ENCODE results near the gene CNOT10.
"Not testable (repeated sequence)": the region's sequence is repeated elsewhere in the genome, so short reads cannot be mapped to it uniquely, and the experiment has no call there.

The CNOT10 gene

GRCh38 chr3:32725721-32726120 lies 40.7 kb downstream of the CNOT10 start:
- POLR2A ChIA-PET, result no interaction called here
- CTCF ChIA-PET, result no interaction called here
- no peak for TF ChIP-seq NFRKB (IDR thresholded peaks at IDR 0.05)
- TF ChIP-seq L3MBTL2 (conservative IDR thresholded peaks at IDR 0.05), result no peak
- no peak for TF ChIP-seq FOXA1 (IDR thresholded peaks at IDR 0.05)
- TF ChIP-seq ELF4 (IDR thresholded peaks at IDR 0.05), result no peak
- DNase-seq (ENCODE audit: extremely low spot score), result no peak

GRCh38 chr3:32733631-32734229 lies 48.7 kb downstream of the CNOT10 start:
- TF ChIP-seq CTBP1 (IDR thresholded peaks at IDR 0.05; ENCODE audit: borderline replicate concordance) (no peak), BHLHE40 (IDR thresholded peaks at IDR 0.05; ENCODE audit: borderline replicate concordance) (no peak), SP1 (IDR thresholded peaks at IDR 0.05) (no peak), HDGF (IDR thresholded peaks at IDR 0.05; ENCODE audit: borderline replicate concordance) (no peak), ELF4 (IDR thresholded peaks at IDR 0.05) (no peak)
- ChIA-PET POLR2A (no interaction called here), CTCF (no interaction called here)
- DNase-seq (ENCODE audit: extremely low spot score), result peak; percentile 39

- CTCF ChIA-PET, result no interaction called here
- no peak for DNase-seq (ENCODE audit: extremely low spot score)
- TF ChIP-seq NFRKB (IDR thresholded peaks at IDR 0.05) (no peak), FOXA1 (IDR thresholded peaks at IDR 0.05) (no peak), ELF4 (IDR thresholded peaks at IDR 0.05) (no peak), CTBP1 (IDR thresholded peaks at IDR 0.05; ENCODE audit: borderline replicate concordance) (no peak), ARNT (IDR thresholded peaks at IDR 0.05) (no peak), FOXK2 (IDR thresholded peaks at IDR 0.05) (no peak), L3MBTL2 (conservative IDR thresholded peaks at IDR 0.05) (no peak), SP1 (IDR thresholded peaks at IDR 0.05) (no peak), BHLHE40 (IDR thresholded peaks at IDR 0.05; ENCODE audit: borderline replicate concordance) (no peak), LEF1 (IDR thresholded peaks at IDR 0.05; ENCODE audit: borderline replicate concordance) (no peak), ZNF384 (IDR thresholded peaks at IDR 0.05) (no peak), HDGF (IDR thresholded peaks at IDR 0.05; ENCODE audit: borderline replicate concordance) (no peak)
- TF ChIP-seq, protein P1, sequence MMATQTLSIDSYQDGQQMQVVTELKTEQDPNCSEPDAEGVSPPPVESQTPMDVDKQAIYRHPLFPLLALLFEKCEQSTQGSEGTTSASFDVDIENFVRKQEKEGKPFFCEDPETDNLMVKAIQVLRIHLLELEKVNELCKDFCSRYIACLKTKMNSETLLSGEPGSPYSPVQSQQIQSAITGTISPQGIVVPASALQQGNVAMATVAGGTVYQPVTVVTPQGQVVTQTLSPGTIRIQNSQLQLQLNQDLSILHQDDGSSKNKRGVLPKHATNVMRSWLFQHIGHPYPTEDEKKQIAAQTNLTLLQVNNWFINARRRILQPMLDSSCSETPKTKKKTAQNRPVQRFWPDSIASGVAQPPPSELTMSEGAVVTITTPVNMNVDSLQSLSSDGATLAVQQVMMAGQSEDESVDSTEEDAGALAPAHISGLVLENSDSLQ (IDR thresholded peaks at IDR 0.05), result no peak
- POLR2A ChIA-PET, result no interaction called here
These were observed 49.8 kb downstream of the CNOT10 start for GRCh38 chr3:32734756-32735155.

DNA sequence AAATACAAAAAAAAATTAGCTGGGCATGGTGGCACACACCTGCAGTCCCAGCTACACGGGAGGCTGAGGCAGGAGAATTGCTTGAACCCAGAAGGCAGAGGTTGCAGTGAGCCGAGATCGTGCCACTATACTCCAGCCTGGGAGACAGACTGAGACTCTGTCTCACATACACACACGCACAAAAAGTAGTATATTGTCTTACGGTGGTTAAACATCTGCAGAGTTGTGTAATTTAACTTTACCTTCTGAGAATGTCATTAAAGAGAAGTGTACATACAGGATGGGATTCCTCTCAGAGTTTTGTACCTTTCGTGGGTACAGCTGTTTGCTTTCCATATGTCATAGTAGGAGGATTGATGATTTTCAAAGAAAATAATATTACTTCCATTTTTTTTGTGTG lies 58.5 kb downstream of the CNOT10 start:
- POLR2A ChIA-PET; DNase-seq (ENCODE audit: extremely low spot score); CTCF ChIA-PET: not testable (repeated sequence)

GRCh38 chr3:32743934-32744333 lies 58.9 kb downstream of the CNOT10 start:
- TF ChIP-seq FOXA1 (IDR thresholded peaks at IDR 0.05) (no peak), HDGF (IDR thresholded peaks at IDR 0.05; ENCODE audit: borderline replicate concordance) (no peak), NFRKB (IDR thresholded peaks at IDR 0.05) (no peak)
- POLR2A ChIA-PET, result no interaction called here
- DNase-seq (ENCODE audit: extremely low spot score), result no peak

DNA sequence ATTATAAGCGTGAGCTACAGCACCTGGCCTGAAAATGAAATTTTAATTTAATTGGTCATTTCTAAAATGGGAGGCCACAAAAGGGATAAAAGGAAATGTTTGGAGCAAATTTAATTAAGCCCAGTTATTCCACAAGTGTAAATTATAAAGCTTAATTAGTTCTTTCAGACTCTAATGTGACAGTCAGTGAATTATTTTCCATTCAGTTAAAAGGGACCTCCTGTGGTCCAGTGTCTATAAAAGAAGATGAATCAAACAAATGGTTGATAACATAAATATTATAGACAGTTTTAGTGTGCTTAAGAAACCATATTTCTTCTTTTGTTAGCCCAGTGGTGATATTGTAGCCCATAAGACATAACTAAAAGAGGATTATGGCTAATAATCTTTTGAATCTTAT lies 66.4 kb downstream of the CNOT10 start:
- ChIA-PET POLR2A (no interaction called here), CTCF (no interaction called here)

More at GRCh38 chr3:32743934-32744333, 58.9 kb downstream of the CNOT10 start:
- CTCF ChIA-PET, result no interaction called here

GRCh38 chr3:32755761-32756160 lies 70.8 kb downstream of the CNOT10 start:
- CTCF ChIA-PET, result no interaction called here
- DNase-seq (ENCODE audit: extremely low spot score), result no peak
- POLR2A ChIA-PET, result no interaction called here
- TF ChIP-seq BHLHE40 (IDR thresholded peaks at IDR 0.05; ENCODE audit: borderline replicate concordance) (no peak), SUZ12 (IDR thresholded peaks at IDR 0.05) (no peak), TARDBP (IDR thresholded peaks at IDR 0.05) (no peak)

More for the DNA sequence above, 66.4 kb downstream of the CNOT10 start:
- no peak for DNase-seq (ENCODE audit: extremely low spot score)
- TF ChIP-seq, protein P1 (IDR thresholded peaks at IDR 0.05), result peak; percentile 86
- TF ChIP-seq FOXM1 (IDR thresholded peaks at IDR 0.05; ENCODE audit: borderline replicate concordance) (no peak), CTBP1 (IDR thresholded peaks at IDR 0.05; ENCODE audit: borderline replicate concordance) (0 out of 2 replicates have a peak, but pooled peaks have one; percentile 32), HDGF (IDR thresholded peaks at IDR 0.05; ENCODE audit: borderline replicate concordance) (no peak)

GRCh38 chr3:32757618-32758374 lies 72.8 kb downstream of the CNOT10 start:
- CTCF ChIA-PET, result no interaction called here
- POLR2A ChIA-PET, result no interaction called here
- DNase-seq (ENCODE audit: extremely low spot score), result no peak
- TF ChIP-seq NFRKB (IDR thresholded peaks at IDR 0.05) (no peak), LEF1 (IDR thresholded peaks at IDR 0.05; ENCODE audit: borderline replicate concordance) (no peak), ARNT (IDR thresholded peaks at IDR 0.05) (no peak), CTBP1 (IDR thresholded peaks at IDR 0.05; ENCODE audit: borderline replicate concordance) (no peak), HDGF (IDR thresholded peaks at IDR 0.05; ENCODE audit: borderline replicate concordance) (no peak), FOXK2 (IDR thresholded peaks at IDR 0.05) (no peak), SUZ12 (IDR thresholded peaks at IDR 0.05) (no peak), SP1 (IDR thresholded peaks at IDR 0.05) (no peak), FOXM1 (IDR thresholded peaks at IDR 0.05; ENCODE audit: borderline replicate concordance) (no peak), ELF4 (IDR thresholded peaks at IDR 0.05) (no peak), ZNF384 (IDR thresholded peaks at IDR 0.05) (no peak), L3MBTL2 (conservative IDR thresholded peaks at IDR 0.05) (no peak), TARDBP (IDR thresholded peaks at IDR 0.05) (no peak), BHLHE40 (IDR thresholded peaks at IDR 0.05; ENCODE audit: borderline replicate concordance) (no peak), FOXA1 (IDR thresholded peaks at IDR 0.05) (no peak)
- TF ChIP-seq, protein P1 (IDR thresholded peaks at IDR 0.05), result no peak
